ENCODE results near the gene PLSCR4. TPM values are rescaled to one million over a fixed set of nuclear protein-coding genes. Genes with fewer than 3 reads are reported as not detected.
"Not testable (repeated sequence)": the region's sequence is repeated elsewhere in the genome, so short reads cannot be mapped to it uniquely, and the experiment has no call there.

Gene PLSCR4
- polyA plus RNA-seq, 1 donor from 2014 or later = not detected

DNA sequence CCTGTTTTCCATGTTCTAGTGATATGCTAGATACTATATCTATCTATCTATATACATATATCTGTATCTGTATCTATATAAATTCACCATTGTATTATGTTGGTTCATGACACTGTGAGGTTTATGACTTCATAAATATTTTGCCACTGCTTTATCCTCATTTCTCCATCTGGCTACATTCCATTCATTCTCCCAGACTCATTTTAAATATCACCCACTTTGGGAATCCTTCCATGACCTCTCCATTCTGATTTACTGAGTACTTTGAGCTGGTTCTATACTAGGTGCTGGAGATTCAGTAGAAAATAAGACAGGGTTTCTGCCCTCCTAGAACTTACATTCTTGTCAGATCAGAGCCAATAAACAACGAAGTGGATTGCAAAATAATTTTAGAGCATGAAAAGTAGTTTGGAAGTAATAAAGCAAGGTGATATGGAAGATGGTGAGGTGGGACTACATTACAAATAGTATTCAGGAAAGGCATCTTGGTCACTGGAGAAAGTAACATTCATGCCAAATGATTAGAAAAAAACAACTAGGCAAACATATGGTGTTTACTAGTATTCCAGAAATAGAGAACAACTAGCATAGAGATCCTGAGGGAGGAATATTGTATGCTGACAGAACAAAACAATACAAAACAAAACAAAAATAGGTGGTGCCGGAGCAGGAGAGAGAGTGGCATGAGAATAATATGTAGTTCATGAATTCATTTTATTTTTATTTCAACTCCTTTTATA is 11.6 kb upstream of the PLSCR4 start:
- Mint-ChIP-seq H3K27me3 (peaks cover 4% of the 10 kb centered on the region), H3K36me3 (no peaks in the 10 kb centered on the region), H3K27ac (no peak overlapping the region), H3K4me3 (no peak overlapping the region), H3K4me1 (no peaks in the 10 kb centered on the region), H3K9me3 (no peaks in the 10 kb centered on the region)

DNA sequence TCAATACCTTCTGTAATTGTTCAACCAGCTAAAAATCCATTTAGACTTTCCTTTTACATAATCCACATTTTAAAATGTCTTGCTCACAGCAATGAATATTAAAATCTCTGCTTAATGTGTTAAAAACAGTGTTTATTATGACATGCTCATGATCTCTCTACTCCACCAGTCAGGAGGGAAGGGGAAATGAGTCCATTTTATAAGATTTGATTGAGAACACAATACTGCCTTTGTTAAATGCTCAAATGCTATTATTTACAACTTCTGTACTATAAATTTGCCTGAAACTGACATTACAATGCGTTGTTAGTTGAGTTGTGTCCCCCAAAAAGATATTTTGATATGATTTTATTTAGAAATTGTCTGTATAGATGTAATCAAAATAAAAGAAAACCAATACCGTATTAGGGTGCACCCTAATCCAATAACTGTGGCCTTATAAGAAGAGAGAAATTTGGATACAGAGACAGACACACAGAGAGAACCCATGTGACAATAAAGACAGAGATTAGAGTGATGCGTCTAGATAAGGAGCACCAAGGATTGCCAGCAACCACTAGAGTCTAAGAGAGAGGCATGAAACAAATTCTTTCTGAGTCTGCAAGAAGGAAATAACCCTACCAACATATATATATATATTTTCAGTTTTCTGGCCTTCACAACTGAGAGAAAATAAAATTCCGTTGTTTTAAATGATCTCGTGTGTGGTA is 9.1 kb upstream of the PLSCR4 start:
- no peak overlapping the region for H3K4me3 Mint-ChIP-seq
- H3K4me1 Mint-ChIP-seq = no peaks in the 10 kb centered on the region
- no peak overlapping the region for H3K27ac Mint-ChIP-seq
- peaks cover 3% of the 10 kb centered on the region for H3K36me3 Mint-ChIP-seq
- peaks cover 5% of the 10 kb centered on the region for H3K27me3 Mint-ChIP-seq
- H3K9me3 Mint-ChIP-seq = no peaks in the 10 kb centered on the region

DNA sequence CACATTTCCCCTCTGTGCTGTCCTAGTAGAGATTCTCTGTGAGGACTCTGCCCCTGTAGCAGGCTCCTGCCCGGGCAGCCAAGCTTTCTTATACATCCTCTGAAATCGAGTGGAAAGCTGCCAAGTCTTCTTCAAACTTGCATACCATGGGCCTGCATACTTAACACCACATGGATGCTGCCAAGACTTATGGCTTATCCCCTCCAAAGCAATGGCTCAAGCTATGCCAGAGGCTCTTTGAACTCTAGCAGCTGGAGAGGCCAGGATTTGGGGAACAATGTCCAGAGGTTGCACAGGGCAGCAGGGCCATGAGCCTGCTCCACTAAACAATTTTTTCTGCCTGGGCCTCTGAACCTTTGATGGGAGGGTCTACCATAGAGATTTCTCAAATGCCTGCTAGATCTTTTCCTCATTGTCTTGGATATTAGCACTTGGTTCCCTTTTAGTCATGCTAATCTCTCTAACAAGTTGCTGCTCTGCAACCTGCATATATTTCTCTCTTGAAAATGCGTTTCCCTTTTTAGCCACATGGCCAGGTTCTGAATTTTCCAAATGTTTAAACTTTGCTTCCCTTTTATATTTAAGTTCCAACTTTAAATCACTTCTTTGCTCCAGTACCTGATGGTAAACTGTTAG is 6.1 kb upstream of the PLSCR4 start:
- H3K36me3 Mint-ChIP-seq = peaks cover 3% of the 10 kb centered on the region
- H3K4me1 Mint-ChIP-seq = no peaks in the 10 kb centered on the region
- peaks cover 0 to 4% (median 2%) of the 10 kb centered on the region in 3 donors for H3K9me3 Mint-ChIP-seq
- H3K4me3 Mint-ChIP-seq = no peak overlapping the region
- H3K27ac Mint-ChIP-seq = no peak overlapping the region
- H3K27me3 Mint-ChIP-seq = peaks cover 11% of the 10 kb centered on the region

DNA sequence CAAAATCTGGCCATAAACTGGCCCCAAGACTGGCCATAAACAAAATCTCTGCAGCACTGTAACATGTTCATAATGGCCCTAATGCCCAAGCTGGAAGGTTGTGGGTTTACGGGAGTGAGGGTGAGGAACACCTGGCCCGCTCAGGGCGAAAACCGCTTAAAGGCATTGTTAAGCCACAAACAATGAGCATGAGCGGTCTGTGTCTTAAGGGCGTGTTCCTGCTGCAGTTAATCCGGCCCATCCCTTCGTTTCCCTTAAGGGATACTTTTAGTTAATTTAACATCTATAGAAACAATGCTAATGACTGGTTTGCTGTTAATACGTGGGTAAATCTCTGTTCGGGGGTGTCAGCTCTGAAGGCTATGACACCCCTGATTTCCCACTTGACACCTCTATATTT is 1.5 kb upstream of the PLSCR4 start:
- not testable (repeated sequence) for H3K4me1 Mint-ChIP-seq, H3K27ac Mint-ChIP-seq, H3K36me3 Mint-ChIP-seq, H3K9me3 Mint-ChIP-seq, H3K4me3 Mint-ChIP-seq
- H3K27me3 Mint-ChIP-seq = peaks cover 19% of the 10 kb centered on the region

DNA sequence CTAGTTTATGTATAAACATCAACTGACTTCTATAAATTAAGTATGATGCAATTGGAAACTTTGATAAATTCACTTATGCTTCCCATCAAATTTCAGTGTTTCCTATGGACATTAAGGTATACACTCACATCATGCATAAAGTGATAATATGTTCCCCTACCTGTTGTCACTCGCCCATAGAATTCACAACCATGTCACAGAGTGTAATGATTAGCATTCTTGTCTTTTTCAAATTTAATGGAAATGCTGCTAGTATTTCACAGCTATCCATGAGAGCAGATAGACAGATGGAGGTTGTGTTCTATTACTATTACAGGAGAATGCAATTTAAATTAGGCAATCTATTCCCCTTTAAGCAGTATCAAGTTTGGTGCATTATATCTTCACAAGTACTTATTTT is 984 bp downstream of the PLSCR4 start:
- Mint-ChIP-seq H3K36me3 (no peaks in the 10 kb centered on the region), H3K27ac (no peak overlapping the region), H3K4me1 (peaks cover 0 to 6% (median 0%) of the 10 kb centered on the region in 3 donors), H3K9me3 (peaks cover 0 to 4% (median 4%) of the 10 kb centered on the region in 3 donors), H3K27me3 (peaks cover 19% of the 10 kb centered on the region), H3K4me3 (peak overlapping the region in 2 of 4 donors; percentile 72 to 83)

DNA sequence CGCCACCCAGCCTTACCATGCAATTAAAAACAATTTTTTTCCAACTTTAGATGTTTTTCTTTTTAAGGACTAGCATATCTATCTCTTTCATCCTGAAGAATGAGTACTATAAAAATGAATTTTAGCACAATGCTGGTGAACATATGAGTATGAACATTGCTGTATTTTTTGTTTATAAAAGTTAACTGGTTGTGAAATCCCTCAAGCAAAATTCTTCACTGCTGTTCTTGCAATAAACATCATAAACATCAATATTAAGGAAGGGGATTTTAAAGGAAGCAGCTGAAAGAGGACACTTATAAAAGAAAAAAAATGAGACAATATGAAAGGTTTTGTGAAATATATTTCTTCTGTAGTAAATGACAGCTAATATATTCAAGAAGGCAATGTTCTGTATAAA is 3.0 kb downstream of the PLSCR4 start:
- Mint-ChIP-seq H3K36me3 (no peaks in the 10 kb centered on the region), H3K9me3 (peaks cover 0 to 4% (median 0%) of the 10 kb centered on the region in 3 donors), H3K27me3 (peaks cover 19% of the 10 kb centered on the region), H3K27ac (no peak overlapping the region), H3K4me1 (peaks cover 0 to 6% (median 0%) of the 10 kb centered on the region in 3 donors), H3K4me3 (no peak overlapping the region)

DNA sequence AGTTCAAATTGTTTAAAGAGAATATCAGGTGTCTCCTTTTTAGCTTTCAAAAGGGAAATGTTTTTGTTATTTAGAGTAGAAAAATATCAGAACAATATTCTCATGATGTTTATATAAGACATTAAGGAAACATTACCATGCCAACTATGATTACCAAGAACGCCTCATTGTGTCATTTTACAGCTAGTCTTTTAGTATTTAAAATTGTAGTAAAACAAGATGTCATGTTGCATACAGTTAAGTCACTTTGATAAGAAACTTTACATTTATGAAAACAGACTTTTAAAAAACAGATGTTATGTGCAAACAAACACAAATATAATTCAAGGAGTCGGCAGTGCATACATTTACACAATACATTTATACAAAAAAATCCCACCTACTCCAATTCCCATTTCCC is 4.4 kb downstream of the PLSCR4 start:
- Mint-ChIP-seq H3K27me3 (peaks cover 9% of the 10 kb centered on the region), H3K36me3 (no peaks in the 10 kb centered on the region), H3K4me1 (peaks cover 0 to 4% (median 0%) of the 10 kb centered on the region in 3 donors), H3K27ac (no peak overlapping the region), H3K9me3 (no peaks in the 10 kb centered on the region), H3K4me3 (no peak overlapping the region)

DNA sequence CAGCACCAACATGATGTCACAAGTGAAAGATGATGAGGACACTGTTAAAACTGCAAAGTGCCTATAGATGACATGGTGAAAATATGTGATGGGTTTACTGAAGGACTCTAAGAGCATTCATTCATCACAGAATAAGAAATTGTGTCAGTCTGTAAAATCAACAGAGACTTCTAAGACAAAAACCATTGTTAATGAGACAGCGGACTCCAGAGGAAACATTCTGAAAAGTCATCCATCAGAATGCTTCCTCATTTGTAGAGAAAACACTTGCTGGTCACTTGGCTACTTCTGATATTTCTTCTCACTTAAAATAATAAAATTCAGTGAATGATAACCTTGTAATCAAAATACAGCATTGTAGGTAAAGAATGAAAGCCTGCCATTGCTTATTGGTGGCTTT is 7.3 kb downstream of the PLSCR4 start:
- Mint-ChIP-seq H3K27ac (no peak overlapping the region), H3K4me3 (no peak overlapping the region), H3K4me1 (no peaks in the 10 kb centered on the region), H3K36me3 (no peaks in the 10 kb centered on the region), H3K9me3 (no peaks in the 10 kb centered on the region), H3K27me3 (peaks cover 3% of the 10 kb centered on the region)

DNA sequence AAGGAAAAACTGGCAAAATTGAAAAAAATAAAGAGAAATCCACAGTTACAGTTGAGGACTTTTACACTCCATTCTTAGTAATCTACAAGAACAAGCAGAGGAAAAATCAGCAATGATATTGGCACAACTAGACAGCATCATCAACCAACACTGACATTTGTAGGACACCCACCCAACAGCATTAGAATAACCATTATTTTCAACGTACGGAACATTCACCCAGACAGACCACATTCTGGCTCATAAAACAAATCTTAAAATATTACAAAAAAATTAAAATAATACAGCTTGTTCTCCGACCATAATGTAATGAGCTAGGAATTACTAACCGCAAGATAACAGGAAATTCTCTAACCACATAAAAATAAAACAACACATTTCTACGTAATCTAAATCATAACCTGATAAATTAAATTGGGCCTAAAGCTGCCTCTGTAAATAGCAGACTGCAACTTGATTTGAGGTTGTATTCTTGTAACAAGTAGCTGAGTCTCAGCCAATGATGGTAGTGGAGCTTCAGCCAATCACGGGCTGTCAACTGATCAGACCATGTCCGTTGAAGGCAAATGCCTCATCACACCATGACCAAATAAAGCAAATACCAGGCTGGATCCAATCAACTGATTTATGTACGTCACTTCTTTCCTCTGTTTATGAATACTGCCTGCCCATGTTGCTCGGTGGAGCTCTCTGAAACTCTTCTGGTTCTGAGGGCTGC is 9.2 kb downstream of the PLSCR4 start:
- H3K36me3 Mint-ChIP-seq = no peaks in the 10 kb centered on the region
- peaks cover 0 to 4% (median 3%) of the 10 kb centered on the region in 3 donors for H3K9me3 Mint-ChIP-seq
- no peaks in the 10 kb centered on the region for H3K27me3 Mint-ChIP-seq
- no peak overlapping the region for H3K4me3 Mint-ChIP-seq
- H3K27ac Mint-ChIP-seq = no peak overlapping the region
- H3K4me1 Mint-ChIP-seq = no peaks in the 10 kb centered on the region

DNA sequence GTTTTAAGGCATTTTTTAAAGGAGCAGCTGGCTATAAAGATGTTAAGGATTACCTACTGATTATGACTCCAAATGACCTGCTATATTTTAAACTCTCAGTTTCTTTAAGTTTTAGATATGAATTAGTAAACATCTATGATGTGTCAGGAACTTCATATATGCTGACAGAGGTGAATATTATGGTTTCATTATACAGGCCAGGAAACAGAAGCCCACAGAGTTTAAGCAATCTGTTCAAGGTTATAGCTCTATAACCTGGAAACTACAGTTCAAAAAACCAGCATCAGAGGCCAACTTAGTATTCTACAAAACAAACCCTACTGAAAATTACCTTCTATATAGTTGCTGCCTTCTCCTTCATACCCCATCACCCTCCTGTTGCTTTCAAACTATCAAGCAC is 17.4 kb downstream of the PLSCR4 start:
- no peak overlapping the region for H3K27ac Mint-ChIP-seq

DNA sequence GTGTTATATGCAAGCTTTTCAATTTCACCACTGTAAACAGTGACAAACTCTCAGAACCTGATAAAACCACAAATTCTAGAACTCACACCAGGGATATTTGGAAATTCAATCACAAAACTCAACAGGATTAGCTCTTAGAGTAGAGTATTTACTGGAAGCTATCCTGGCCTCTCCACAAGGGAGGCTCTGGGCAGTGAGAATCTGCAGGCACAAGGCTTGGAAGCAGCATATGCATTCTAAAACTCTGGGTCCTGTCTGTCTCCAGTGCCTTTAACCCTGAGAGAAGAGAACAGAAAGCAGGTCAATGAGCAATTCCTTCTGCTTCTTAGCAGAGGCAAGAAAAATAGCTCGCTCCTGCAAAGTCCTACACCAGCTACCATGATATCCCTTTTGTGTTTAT is 23.4 kb downstream of the PLSCR4 start:
- Mint-ChIP-seq H3K27ac (no peak overlapping the region), H3K4me3 (no peak overlapping the region), H3K4me1 (no peaks in the 10 kb centered on the region), H3K9me3 (no peaks in the 10 kb centered on the region), H3K36me3 (peaks cover 1% of the 10 kb centered on the region), H3K27me3 (no peaks in the 10 kb centered on the region)

More for the DNA sequence above, 17.4 kb downstream of the PLSCR4 start:
- Mint-ChIP-seq H3K9me3 (peaks cover 0 to 23% (median 7%) of the 10 kb centered on the region in 3 donors), H3K36me3 (no peaks in the 10 kb centered on the region), H3K27me3 (no peaks in the 10 kb centered on the region), H3K4me3 (no peak overlapping the region), H3K4me1 (no peaks in the 10 kb centered on the region)

DNA sequence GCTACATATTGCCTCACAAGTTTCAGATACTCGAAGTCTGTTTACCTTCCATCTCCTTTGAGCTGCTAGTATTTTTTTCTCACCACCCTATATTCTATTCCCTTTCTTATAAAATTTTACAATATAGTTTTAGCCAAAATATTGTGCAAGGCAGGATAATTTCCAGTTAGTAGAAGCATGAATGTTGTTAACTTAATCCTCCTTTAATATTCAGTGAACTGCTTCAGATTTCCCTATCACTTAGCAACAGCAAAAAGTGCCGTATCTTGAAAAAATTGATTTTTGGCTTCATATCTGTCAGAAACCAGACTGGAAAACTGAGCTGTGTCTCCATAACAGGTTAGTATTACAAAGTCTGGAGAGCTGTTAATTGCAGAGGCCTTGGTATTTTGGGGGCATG is 24.0 kb downstream of the PLSCR4 start:
- H3K27me3 Mint-ChIP-seq = no peaks in the 10 kb centered on the region
- H3K27ac Mint-ChIP-seq = no peak overlapping the region
- no peaks in the 10 kb centered on the region for H3K9me3 Mint-ChIP-seq
- no peak overlapping the region for H3K4me3 Mint-ChIP-seq
- H3K4me1 Mint-ChIP-seq = no peaks in the 10 kb centered on the region
- H3K36me3 Mint-ChIP-seq = peaks cover 2% of the 10 kb centered on the region

DNA sequence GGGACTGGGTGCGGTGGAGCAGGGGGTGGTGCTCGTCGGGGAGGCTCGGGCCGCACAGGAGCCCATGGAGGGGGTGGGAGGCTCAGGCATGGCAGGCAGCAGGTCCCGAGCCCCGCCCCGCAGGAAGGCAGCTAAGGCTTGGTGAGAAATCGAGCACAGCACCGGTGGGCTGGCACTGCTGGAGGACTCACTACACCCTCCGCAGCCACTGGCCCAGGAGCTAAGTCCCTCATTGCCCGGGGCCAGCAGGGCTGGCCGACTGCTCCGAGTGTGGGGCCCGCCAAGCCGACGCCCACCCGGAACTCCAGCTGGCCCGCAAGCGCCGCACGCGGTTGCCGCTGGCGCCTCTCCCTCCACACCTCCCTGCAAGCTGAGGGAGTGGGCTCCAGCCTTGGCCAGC is 25.4 kb downstream of the PLSCR4 start:
- not testable (repeated sequence) for H3K4me3 Mint-ChIP-seq, H3K4me1 Mint-ChIP-seq, H3K27ac Mint-ChIP-seq, H3K36me3 Mint-ChIP-seq, H3K9me3 Mint-ChIP-seq, H3K27me3 Mint-ChIP-seq

DNA sequence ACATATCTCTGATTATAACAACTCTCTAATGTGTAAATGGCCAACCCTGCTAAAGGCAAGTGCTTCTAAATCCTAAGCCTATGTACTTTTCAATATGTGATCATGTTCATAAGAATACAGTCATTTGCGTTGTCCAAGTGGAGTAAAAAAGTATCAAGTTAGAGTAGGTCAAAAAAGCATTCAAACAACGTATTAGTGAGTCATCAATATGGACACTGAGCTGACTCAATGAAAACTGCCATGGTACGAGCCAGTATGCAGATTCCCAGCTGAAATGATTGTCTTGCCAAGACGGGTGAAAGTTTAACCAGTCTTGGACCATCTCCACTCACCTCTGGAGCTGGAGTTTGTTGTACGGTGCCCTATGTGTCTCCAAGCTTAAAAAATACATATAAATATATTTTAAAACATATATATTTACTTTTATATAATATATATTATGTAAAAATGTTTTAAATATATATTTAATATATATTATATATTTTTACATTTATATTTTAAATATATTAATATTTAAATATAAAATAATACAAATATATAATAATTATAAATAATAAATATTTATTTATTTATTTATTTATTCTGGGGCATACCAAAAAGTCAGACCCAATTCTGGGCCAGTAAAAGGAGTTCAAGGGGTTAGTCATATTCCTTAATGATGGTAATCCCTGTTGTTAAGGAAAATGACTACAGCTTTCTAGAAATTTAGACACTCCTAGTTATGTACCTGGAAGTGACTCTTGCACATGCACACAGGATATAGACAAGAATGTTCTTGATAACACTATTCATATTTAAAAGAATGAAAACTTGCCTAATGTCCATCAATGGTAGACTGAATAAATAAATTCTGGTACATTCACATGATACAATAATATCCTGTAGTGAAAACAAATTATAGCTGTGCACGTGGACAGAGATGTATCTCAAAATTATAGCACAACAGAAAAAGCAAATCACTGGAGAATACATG is 27.2 kb downstream of the PLSCR4 start:
- peak overlapping the region in 1 of 3 donors; percentile 1 for H3K27ac Mint-ChIP-seq
- no peak overlapping the region for H3K4me3 Mint-ChIP-seq
- H3K36me3 Mint-ChIP-seq = peaks cover 2% of the 10 kb centered on the region
- no peaks in the 10 kb centered on the region for H3K4me1 Mint-ChIP-seq
- peaks cover 1% of the 10 kb centered on the region for H3K27me3 Mint-ChIP-seq
- H3K9me3 Mint-ChIP-seq = no peaks in the 10 kb centered on the region

All from IgD-negative memory B cell (primary cell).